Measurements from ENCODE around the gene MGMT. TPM values are rescaled to one million over a fixed set of nuclear protein-coding genes. Genes with fewer than 3 reads are reported as not detected.

MGMT gene
- total and polyA plus RNA-seq, 4 donors, result 9.9 to 39.6 (median 23.2) TPM

GRCh38 chr10:129775681-129776080 is 308.6 kb downstream of the MGMT start:
- no peak for ATAC-seq (ENCODE audit: insufficient read depth, low FRiP score)
- no peaks in the 10 kb centered on the region for H3K36me3 ChIP-seq (ENCODE audit: control insufficient read depth in 4 of 4, insufficient read depth in 4 of 4, low read length in 4 of 4)
- no peaks in the 10 kb centered on the region for H3K27me3 ChIP-seq (ENCODE audit: control insufficient read depth in 3 of 3, insufficient read depth in 3 of 3, low read length in 2 of 3)
- no peak for TF ChIP-seq CTCF (IDR thresholded peaks at IDR 0.05; ENCODE audit: control extremely low read depth, extremely low read depth)
- H3K4me3 ChIP-seq, result no peak overlapping the region
- no peak for DNase-seq
- H3K9ac ChIP-seq (ENCODE audit: insufficient read depth in 1 of 2, low read length in 2 of 2), result no peak overlapping the region
- peaks cover 0 to 4% (median 0%) of the 10 kb centered on the region in 4 donors for H3K9me3 ChIP-seq (ENCODE audit: control insufficient read depth in 4 of 4, insufficient read depth in 3 of 4, low read length in 3 of 4)
- peaks cover 0 to 10% (median 0%) of the 10 kb centered on the region in 5 donors for H3K4me1 ChIP-seq (ENCODE audit: control insufficient read depth in 5 of 5, insufficient read depth in 5 of 5, low read length in 5 of 5)
- 82 to 90% methylated on average over 9 of the region's 9 CpGs for WGBS, 2 donors
- no peak overlapping the region for H3K27ac ChIP-seq (ENCODE audit: low read depth in 1 of 2, low read length in 1 of 2)

- no peak for DNase-seq
- Histone ChIP-seq H3K27ac (ENCODE audit: low read depth in 1 of 2, low read length in 1 of 2) (no peak overlapping the region), H3K4me1 (ENCODE audit: control insufficient read depth in 5 of 5, insufficient read depth in 5 of 5, low read length in 5 of 5) (no peaks in the 10 kb centered on the region), H3K9me3 (ENCODE audit: control insufficient read depth in 4 of 4, insufficient read depth in 3 of 4, low read length in 3 of 4) (peaks cover 0 to 5% (median 0%) of the 10 kb centered on the region in 4 donors), H3K27me3 (ENCODE audit: control insufficient read depth in 3 of 3, insufficient read depth in 3 of 3, low read length in 2 of 3) (no peaks in the 10 kb centered on the region), H3K9ac (ENCODE audit: insufficient read depth in 1 of 2, low read length in 2 of 2) (no peak overlapping the region), H3K4me3 (no peak overlapping the region), H3K36me3 (ENCODE audit: control insufficient read depth in 4 of 4, insufficient read depth in 4 of 4, low read length in 4 of 4) (no peaks in the 10 kb centered on the region)
- no peak for ATAC-seq (ENCODE audit: insufficient read depth, low FRiP score)
- 91 to 95% methylated on average over 19 of the region's 19 CpGs for WGBS, 2 donors
- TF ChIP-seq CTCF (IDR thresholded peaks at IDR 0.05; ENCODE audit: control extremely low read depth, extremely low read depth), result no peak
These were observed 310.6 kb downstream of the MGMT start for GRCh38 chr10:129777687-129778086.

- TF ChIP-seq CTCF (IDR thresholded peaks at IDR 0.05; ENCODE audit: control extremely low read depth, extremely low read depth), result no peak
- Histone ChIP-seq H3K4me1 (ENCODE audit: control insufficient read depth in 5 of 5, insufficient read depth in 5 of 5, low read length in 5 of 5) (no peaks in the 10 kb centered on the region), H3K36me3 (ENCODE audit: control insufficient read depth in 4 of 4, insufficient read depth in 4 of 4, low read length in 4 of 4) (no peaks in the 10 kb centered on the region), H3K4me3 (no peak overlapping the region), H3K27me3 (ENCODE audit: control insufficient read depth in 3 of 3, insufficient read depth in 3 of 3, low read length in 2 of 3) (no peaks in the 10 kb centered on the region), H3K9ac (ENCODE audit: insufficient read depth in 1 of 2, low read length in 2 of 2) (no peak overlapping the region), H3K27ac (ENCODE audit: low read depth in 1 of 2, low read length in 1 of 2) (no peak overlapping the region), H3K9me3 (ENCODE audit: control insufficient read depth in 4 of 4, insufficient read depth in 3 of 4, low read length in 3 of 4) (peaks cover 0 to 5% (median 0%) of the 10 kb centered on the region in 4 donors)
- WGBS, 2 donors, result 92 to 97% methylated on average over 13 of the region's 13 CpGs
- ATAC-seq (ENCODE audit: insufficient read depth, low FRiP score) (no peak), DNase-seq (no peak)
These were observed 311.5 kb downstream of the MGMT start for GRCh38 chr10:129778571-129778970.
